Coronary artery (tissue), 2 donors: ENCODE measurements around the gene PHF2.

Experiments used
- DNase-seq: peaks from one replicate; pipeline ENCODE4 v3.0.0-alpha.2; 2017; ENCODE audit warnings: low spot score
- H3K27ac ChIP-seq, 2 donors: fragments of 200-600 bp; sonication (generic); one replicate each; pipeline ENCODE4 v1.5.1; 2016 to 2019
- H3K4me3 ChIP-seq: fragments of 200-600 bp; sonication (generic); 2 replicates; pipeline ENCODE4 v1.5.1; 2016; ENCODE audit warnings: mild to moderate bottlenecking, moderate library complexity
- TF ChIP-seq, protein P1 (sequence below): fragments of 200-600 bp; sonication (generic); IDR thresholded peaks from one replicate; pipeline ENCODE4 v1.5.1; 2019; ENCODE audit warnings: antibody characterized with exemption

PHF2 gene

DNA sequence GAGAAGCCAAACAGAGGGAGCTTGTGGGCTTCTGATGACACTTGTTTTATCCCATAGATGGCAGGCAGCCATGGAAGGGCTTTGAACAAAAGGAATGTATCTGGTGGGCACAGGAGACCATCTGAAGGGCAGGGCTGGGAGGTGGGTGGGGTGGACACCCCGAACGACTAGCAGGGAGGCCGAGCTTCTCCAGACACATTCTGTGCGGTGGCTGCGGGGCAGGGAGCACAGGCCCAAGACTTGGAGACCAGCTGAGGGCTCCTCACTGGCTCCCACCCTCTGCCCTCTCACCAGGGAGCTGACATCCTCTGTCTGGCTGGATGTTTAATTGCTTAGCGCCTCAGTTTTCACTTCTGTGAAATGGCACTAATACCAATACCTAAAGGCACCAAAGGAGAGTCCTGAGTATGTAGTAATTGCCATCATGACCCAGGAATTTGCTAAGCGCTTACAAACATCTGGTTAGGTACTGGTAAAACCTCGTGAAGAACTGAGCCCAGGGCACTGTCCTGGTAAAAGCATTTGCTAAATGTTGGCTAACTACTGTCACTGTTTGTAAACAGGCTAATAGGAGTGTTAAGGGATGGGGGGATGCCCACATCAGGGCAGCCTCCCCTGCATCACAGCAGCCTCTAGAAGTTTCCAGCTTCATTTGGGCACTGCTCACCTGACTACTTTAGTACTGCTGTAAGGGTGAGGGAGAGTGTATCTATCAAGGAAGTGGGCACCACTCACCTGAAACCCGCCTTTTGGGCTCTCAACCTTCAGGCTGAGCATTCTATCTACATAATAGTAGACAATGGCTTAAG is 2.1 kb upstream of the PHF2 start:
- TF ChIP-seq, protein P1, sequence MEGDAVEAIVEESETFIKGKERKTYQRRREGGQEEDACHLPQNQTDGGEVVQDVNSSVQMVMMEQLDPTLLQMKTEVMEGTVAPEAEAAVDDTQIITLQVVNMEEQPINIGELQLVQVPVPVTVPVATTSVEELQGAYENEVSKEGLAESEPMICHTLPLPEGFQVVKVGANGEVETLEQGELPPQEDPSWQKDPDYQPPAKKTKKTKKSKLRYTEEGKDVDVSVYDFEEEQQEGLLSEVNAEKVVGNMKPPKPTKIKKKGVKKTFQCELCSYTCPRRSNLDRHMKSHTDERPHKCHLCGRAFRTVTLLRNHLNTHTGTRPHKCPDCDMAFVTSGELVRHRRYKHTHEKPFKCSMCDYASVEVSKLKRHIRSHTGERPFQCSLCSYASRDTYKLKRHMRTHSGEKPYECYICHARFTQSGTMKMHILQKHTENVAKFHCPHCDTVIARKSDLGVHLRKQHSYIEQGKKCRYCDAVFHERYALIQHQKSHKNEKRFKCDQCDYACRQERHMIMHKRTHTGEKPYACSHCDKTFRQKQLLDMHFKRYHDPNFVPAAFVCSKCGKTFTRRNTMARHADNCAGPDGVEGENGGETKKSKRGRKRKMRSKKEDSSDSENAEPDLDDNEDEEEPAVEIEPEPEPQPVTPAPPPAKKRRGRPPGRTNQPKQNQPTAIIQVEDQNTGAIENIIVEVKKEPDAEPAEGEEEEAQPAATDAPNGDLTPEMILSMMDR: no peak
- no peak overlapping the region for H3K27ac ChIP-seq
- peak; percentile 61 for DNase-seq
- no peak overlapping the region for H3K4me3 ChIP-seq

GRCh38 chr9:93574900-93575795 is 1.2 kb upstream of the PHF2 start:
- TF ChIP-seq, protein P1: no peak
- peak; percentile 82 for DNase-seq
- H3K4me3 ChIP-seq: peak overlapping the region; percentile 85
- H3K27ac ChIP-seq: peak overlapping the region; percentile 89 to 97

GRCh38 chr9:93575796-93576257 is 557 bp upstream of the PHF2 start:
- Histone ChIP-seq H3K27ac (peak overlapping the region; percentile 89 to 97), H3K4me3 (peak overlapping the region; percentile 85)
- TF ChIP-seq, protein P1: no peak
- DNase-seq: no peak

- TF ChIP-seq, protein P1: no peak
- Histone ChIP-seq H3K27ac (peak overlapping the region; percentile 85 to 89), H3K4me3 (peak overlapping the region; percentile 85)
- peak; percentile 75 for DNase-seq
These were observed 942 bp downstream of the PHF2 start for GRCh38 chr9:93577078-93577974.

GRCh38 chr9:93577975-93578682 is 1.7 kb downstream of the PHF2 start:
- TF ChIP-seq, protein P1: no peak
- Histone ChIP-seq H3K27ac (peak overlapping the region; percentile 85 to 89), H3K4me3 (peak overlapping the region; percentile 85)
- no peak for DNase-seq

DNA sequence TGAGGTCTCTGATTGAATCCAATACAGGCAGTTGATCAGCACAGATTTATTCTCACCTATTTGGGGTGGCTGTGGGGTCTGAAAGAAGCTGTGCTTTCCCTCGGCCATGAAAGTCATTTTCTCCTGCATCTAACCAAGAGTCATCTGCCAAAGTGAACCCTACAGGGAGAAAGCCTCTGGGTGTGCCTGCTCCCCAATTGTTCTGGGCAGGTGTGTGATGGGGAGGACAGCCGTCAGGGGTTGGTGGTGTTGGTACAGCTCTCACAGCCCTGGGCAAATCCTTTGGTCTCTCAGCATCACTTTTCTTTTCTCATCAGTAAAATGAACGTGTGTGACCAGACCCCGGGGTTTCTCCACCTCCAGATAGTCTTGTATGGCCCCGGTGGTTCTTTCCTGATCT is 2.5 kb downstream of the PHF2 start:
- TF ChIP-seq, protein P1: no peak
- peak; percentile 56 for DNase-seq
- Histone ChIP-seq H3K27ac (peak overlapping the region; percentile 85 to 89), H3K4me3 (no peak overlapping the region)
